HEK293 (cell line): ENCODE results near the gene SLC7A10.

Experiments
- CTCF ChIA-PET: fragments of 350-600 bp; formaldehyde crosslinking; extraction: SDS; loops from one replicate; lab custom pipeline; 2021; ENCODE audit warnings: antibody characterized with exemption; lab: Yijun Ruan, JAX
- POLR2A ChIA-PET: fragments of 300-600 bp; formaldehyde crosslinking; extraction: SDS; loops from one replicate; lab custom pipeline; 2020; ENCODE audit warnings: antibody characterized with exemption, inconsistent platforms; lab: Yijun Ruan, JAX
- H3K27ac ChIP-seq: fragments of 200-500 bp; sonication (Bioruptor generic); 2 replicates; pipeline ENCODE4 v1.5.1; 2014; ENCODE audit warnings: low read depth, low read length, control low read depth, inconsistent platforms; ENCODE audit errors: extremely low read depth
- H3K36me3 ChIP-seq, 2 experiments: fragments of 200-500 bp in 1 of 2; sonication (Bioruptor generic) in 1 of 2; 1 replicate in 1 of 2; 2 replicates in 1 of 2; pipeline ENCODE4 v1.5.1; 2014 to 2017; ENCODE audit warnings: inconsistent platforms in 2 of 2, low read length in 2 of 2; ENCODE audit not compliant: control insufficient read depth in 2 of 2, insufficient read depth in 1 of 2
- H3K4me1 ChIP-seq: fragments of 200-500 bp; sonication (Bioruptor generic); 2 replicates; pipeline ENCODE4 v1.5.1; 2014; ENCODE audit warnings: mild to moderate bottlenecking, low read length, inconsistent platforms; ENCODE audit not compliant: control insufficient read depth, insufficient read depth
- H3K4me3 ChIP-seq: 2 replicates; pipeline ENCODE4 v1.5.1; 2011; ENCODE audit warnings: low read depth, mild to moderate bottlenecking, control low read depth, low read length, moderate library complexity
- H3K9me3 ChIP-seq: fragments of 200-500 bp; sonication (Bioruptor generic); 2 replicates; pipeline ENCODE4 v1.5.1; 2014; ENCODE audit warnings: low read depth, low read length, inconsistent platforms; ENCODE audit not compliant: control insufficient read depth, insufficient read depth
- GLIS1 ChIP-seq: fragments of 450-650 bp; formaldehyde crosslinking; IDR thresholded peaks from 2 replicates; pipeline ENCODE4 v1.5.1; 2016; ENCODE audit warnings: missing biosample characterization, missing genetic modification characterization
- GLIS2 ChIP-seq: fragments of 450-650 bp; formaldehyde crosslinking; IDR thresholded peaks from 2 replicates; pipeline ENCODE4 v1.5.1; 2016; ENCODE audit warnings: missing biosample characterization, missing genetic modification characterization
- IKZF3 ChIP-seq: fragments of 450-650 bp; IDR thresholded peaks from 2 replicates; pipeline ENCODE4 v1.5.0; 2018; ENCODE audit warnings: missing biosample characterization, mild to moderate bottlenecking, missing genetic modification characterization, moderate library complexity
- MZF1 ChIP-seq: fragments of 450-650 bp; formaldehyde crosslinking; IDR thresholded peaks from 2 replicates; pipeline ENCODE4 v1.5.1; 2017; ENCODE audit warnings: missing biosample characterization, missing genetic modification characterization, borderline replicate concordance
- PRDM1 ChIP-seq: fragments of 450-650 bp; formaldehyde crosslinking; IDR thresholded peaks from 2 replicates; pipeline ENCODE4; 2016; ENCODE audit warnings: missing biosample characterization, missing genetic modification characterization
- SETDB1 ChIP-seq: IDR thresholded peaks from one replicate; pipeline ENCODE4 v1.6.1; 2017; ENCODE audit warnings: mild to moderate bottlenecking, low read length, moderate library complexity, mixed read lengths; ENCODE audit not compliant: insufficient read length
- ZIC2 ChIP-seq: fragments of 450-650 bp; formaldehyde crosslinking; IDR thresholded peaks from 2 replicates; pipeline ENCODE4 v1.5.1; 2016; ENCODE audit warnings: missing biosample characterization, missing genetic modification characterization
- ZNF112 ChIP-seq: fragments of 450-650 bp; formaldehyde crosslinking; IDR thresholded peaks from 2 replicates; pipeline ENCODE4 v1.5.0; 2017; ENCODE audit warnings: missing biosample characterization, missing genetic modification characterization
- ZNF202 ChIP-seq: fragments of 450-650 bp; formaldehyde crosslinking; IDR thresholded peaks from 2 replicates; pipeline ENCODE4 v1.5.1; 2016; ENCODE audit warnings: missing biosample characterization, missing genetic modification characterization, borderline replicate concordance
- ZNF239 ChIP-seq: fragments of 450-650 bp; formaldehyde crosslinking; IDR thresholded peaks from 2 replicates; pipeline ENCODE4 v1.5.1; 2016; ENCODE audit warnings: missing biosample characterization, missing genetic modification characterization
- ZNF266 ChIP-seq: fragments of 450-650 bp; formaldehyde crosslinking; IDR thresholded peaks from 2 replicates; pipeline ENCODE4 v1.5.1; 2016; ENCODE audit warnings: missing biosample characterization, missing genetic modification characterization, low read depth
- ZNF350 ChIP-seq: fragments of 450-650 bp; formaldehyde crosslinking; IDR thresholded peaks from 2 replicates; pipeline ENCODE4 v1.5.0; 2017; ENCODE audit warnings: missing biosample characterization, mild to moderate bottlenecking, missing genetic modification characterization
- ZNF37A ChIP-seq: fragments of 450-650 bp; IDR thresholded peaks from 2 replicates; pipeline ENCODE4 v1.5.1; 2018; ENCODE audit warnings: missing biosample characterization, missing genetic modification characterization
- ZNF521 ChIP-seq: fragments of 450-650 bp; formaldehyde crosslinking; IDR thresholded peaks from 2 replicates; pipeline ENCODE4 v1.5.1; 2017; ENCODE audit warnings: missing biosample characterization, mild to moderate bottlenecking, missing genetic modification characterization
- ZNF548 ChIP-seq: fragments of 450-650 bp; formaldehyde crosslinking; IDR thresholded peaks from 2 replicates; pipeline ENCODE4 v1.5.1; 2016; ENCODE audit warnings: missing biosample characterization, missing genetic modification characterization
- ZNF555 ChIP-seq: fragments of 450-650 bp; formaldehyde crosslinking; conservative IDR thresholded peaks from 2 replicates; pipeline ENCODE4 v1.5.1; 2017; ENCODE audit warnings: missing biosample characterization, mild to moderate bottlenecking, missing genetic modification characterization, inconsistent platforms
- ZNF561 ChIP-seq: fragments of 450-650 bp; IDR thresholded peaks from 2 replicates; pipeline ENCODE4 v1.5.1; 2018; ENCODE audit warnings: missing biosample characterization, missing genetic modification characterization, borderline replicate concordance
- ZNF571 ChIP-seq: fragments of 450-650 bp; formaldehyde crosslinking; IDR thresholded peaks from 2 replicates; pipeline ENCODE4 v1.5.0; 2017; ENCODE audit warnings: missing biosample characterization, missing genetic modification characterization
- ZNF701 ChIP-seq: fragments of 450-650 bp; formaldehyde crosslinking; IDR thresholded peaks from 2 replicates; pipeline ENCODE4 v1.5.1; 2016; ENCODE audit warnings: missing biosample characterization, missing genetic modification characterization
- ZNF830 ChIP-seq: fragments of 450-650 bp; IDR thresholded peaks from 2 replicates; pipeline ENCODE4 v1.5.0; 2018; ENCODE audit warnings: missing biosample characterization, missing genetic modification characterization, low read depth, mild to moderate bottlenecking, moderate library complexity
- TF ChIP-seq, protein P1 (sequence below): fragments of 450-650 bp; formaldehyde crosslinking; IDR thresholded peaks from 2 replicates; pipeline ENCODE4 v1.5.1; 2016; ENCODE audit warnings: missing biosample characterization, missing genetic modification characterization
- TF ChIP-seq, protein P2 (sequence below): fragments of 450-650 bp; formaldehyde crosslinking; optimal IDR thresholded peaks from 2 replicates; pipeline ENCODE3; 2016; ENCODE audit warnings: missing biosample characterization, mild to moderate bottlenecking, missing genetic modification characterization
- TF ChIP-seq, protein P3 (sequence below): fragments of 450-650 bp; formaldehyde crosslinking; IDR thresholded peaks from 2 replicates; pipeline ENCODE4 v1.5.1; 2016; ENCODE audit warnings: missing biosample characterization, missing genetic modification characterization
- TF ChIP-seq, protein P4 (sequence below): fragments of 450-650 bp; formaldehyde crosslinking; IDR thresholded peaks from 2 replicates; pipeline ENCODE4 v1.5.1; 2016; ENCODE audit warnings: missing biosample characterization, missing genetic modification characterization

Gene SLC7A10

DNA sequence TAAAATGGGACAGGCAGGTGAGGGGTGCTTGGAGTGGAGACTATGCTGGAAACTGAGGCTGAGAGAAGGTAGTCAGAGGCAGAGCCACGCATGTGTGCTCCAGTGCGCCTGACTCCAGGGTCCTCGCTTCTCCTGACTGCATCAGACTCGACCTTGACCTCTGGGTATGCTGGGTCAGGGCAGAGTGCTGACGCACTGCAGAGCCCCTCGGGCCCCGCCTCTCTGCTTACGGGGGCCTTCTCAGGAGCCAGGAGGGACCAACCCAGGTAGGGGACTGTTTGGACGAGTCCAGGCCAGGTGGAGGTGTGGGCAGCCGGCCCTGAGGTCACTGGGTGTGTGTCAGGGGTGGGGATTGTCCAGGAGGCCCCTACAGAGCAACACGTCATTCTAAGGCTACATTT, 22.9 kb upstream of the SLC7A10 start:
- Histone ChIP-seq H3K36me3 (no peaks in the 10 kb centered on the region; a peak in 1 of 3 replicates), H3K4me1 (no peaks in the 10 kb centered on the region), H3K4me3 (no peak overlapping the region), H3K9me3 (peaks cover 6% of the 10 kb centered on the region), H3K27ac (no peak overlapping the region)
- POLR2A ChIA-PET, result no interaction called here
- TF ChIP-seq, protein P1, sequence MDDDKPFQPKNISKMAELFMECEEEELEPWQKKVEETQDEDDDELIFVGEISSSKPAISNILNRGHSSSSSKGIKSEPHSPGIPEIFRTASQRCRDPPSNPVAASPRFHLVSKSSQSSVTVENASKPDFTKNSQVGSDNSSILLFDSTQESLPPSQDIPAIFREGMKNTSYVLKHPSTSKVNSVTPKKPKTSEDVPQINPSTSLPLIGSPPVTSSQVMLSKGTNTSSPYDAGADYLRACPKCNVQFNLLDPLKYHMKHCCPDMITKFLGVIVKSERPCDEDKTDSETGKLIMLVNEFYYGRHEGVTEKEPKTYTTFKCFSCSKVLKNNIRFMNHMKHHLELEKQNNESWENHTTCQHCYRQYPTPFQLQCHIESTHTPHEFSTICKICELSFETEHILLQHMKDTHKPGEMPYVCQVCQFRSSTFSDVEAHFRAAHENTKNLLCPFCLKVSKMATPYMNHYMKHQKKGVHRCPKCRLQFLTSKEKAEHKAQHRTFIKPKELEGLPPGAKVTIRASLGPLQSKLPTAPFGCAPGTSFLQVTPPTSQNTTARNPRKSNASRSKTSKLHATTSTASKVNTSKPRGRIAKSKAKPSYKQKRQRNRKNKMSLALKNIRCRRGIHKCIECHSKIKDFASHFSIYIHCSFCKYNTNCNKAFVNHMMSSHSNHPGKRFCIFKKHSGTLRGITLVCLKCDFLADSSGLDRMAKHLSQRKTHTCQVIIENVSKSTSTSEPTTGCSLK, result no peak
- TF ChIP-seq ZNF521 (no peak), ZNF112 (no peak), ZNF571 (tag by site-specific recombination) (0 out of 2 replicates have a peak, but pooled peaks have one; percentile 5), SETDB1 (no peak), ZNF202 (tag by site-specific recombination) (no peak), ZNF561 (tag by site-specific recombination) (no peak), ZNF830 (tag by site-specific recombination) (no peak)
- TF ChIP-seq, protein P2, sequence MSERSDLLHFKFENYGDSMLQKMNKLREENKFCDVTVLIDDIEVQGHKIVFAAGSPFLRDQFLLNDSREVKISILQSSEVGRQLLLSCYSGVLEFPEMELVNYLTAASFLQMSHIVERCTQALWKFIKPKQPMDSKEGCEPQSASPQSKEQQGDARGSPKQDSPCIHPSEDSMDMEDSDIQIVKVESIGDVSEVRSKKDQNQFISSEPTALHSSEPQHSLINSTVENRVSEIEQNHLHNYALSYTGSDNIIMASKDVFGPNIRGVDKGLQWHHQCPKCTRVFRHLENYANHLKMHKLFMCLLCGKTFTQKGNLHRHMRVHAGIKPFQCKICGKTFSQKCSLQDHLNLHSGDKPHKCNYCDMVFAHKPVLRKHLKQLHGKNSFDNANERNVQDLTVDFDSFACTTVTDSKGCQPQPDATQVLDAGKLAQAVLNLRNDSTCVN (tag by site-specific recombination), result peak; percentile 6
- CTCF ChIA-PET, result interaction anchor here (0.6 to 0.7 kb wide), 2 partner anchors 90 to 168 kb away, joined by 3 read pairs; no protein-coding TSS in a partner anchor

DNA sequence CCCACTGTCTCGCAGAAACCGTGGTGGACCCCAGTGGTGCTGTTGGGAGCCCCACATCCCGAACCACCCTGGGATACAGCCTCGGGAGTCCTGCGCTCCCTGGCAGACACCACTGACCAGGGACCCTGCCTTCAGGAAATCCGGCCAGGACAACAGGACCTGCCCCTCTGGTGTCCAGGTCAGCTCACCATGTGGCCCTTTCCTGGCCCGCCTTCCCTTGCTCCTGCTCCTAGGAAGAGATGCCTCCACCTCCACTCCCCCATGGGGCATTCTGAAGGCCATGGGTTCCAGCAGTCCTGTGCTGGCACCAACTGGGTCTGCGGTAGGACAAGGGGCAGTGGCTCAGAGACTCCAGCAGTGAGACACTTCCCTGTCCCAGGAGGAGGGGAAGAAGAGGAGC, 22.5 kb upstream of the SLC7A10 start:
- Histone ChIP-seq H3K9me3 (peaks cover 6% of the 10 kb centered on the region), H3K27ac (no peak overlapping the region)
- CTCF ChIA-PET, result interaction anchor here (0.6 to 3.6 kb wide), 3 partner anchors 12 to 158 kb away, joined by 5 to 29 read pairs (median 10); no protein-coding TSS in a partner anchor
- TF ChIP-seq ZNF701 (tag by site-specific recombination), result no peak
- no peak for TF ChIP-seq ZNF239
- TF ChIP-seq, protein P3, sequence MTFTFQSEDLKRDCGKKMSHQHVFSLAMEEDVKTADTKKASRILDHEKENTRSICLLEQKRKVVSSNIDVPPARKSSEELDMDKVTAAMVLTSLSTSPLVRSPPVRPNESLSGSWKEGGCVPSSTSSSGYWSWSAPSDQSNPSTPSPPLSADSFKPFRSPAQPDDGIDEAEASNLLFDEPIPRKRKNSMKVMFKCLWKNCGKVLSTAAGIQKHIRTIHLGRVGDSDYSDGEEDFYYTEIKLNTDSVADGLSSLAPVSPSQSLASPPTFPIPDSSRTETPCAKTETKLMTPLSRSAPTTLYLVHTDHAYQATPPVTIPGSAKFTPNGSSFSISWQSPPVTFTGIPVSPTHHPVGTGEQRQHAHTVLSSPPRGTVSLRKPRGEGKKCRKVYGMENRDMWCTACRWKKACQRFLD (tag by site-specific recombination), result no peak
- TF ChIP-seq GLIS2 (tag by site-specific recombination), result 0 out of 2 replicates have a peak, but pooled peaks have one; percentile 11
- TF ChIP-seq IKZF3 (tag by site-specific recombination), result peak; percentile 29; the same call in 1 of the 2 replicates
- TF ChIP-seq ZNF548, result no peak
- TF ChIP-seq ZNF37A (tag by site-specific recombination), result no peak
- TF ChIP-seq PRDM1 (tag by site-specific recombination), result no peak
- no peak for TF ChIP-seq GLIS1 (tag by site-specific recombination)
- 0 out of 2 replicates have a peak, but pooled peaks have one; percentile 8 for TF ChIP-seq ZNF571 (tag by site-specific recombination)
- peak; percentile 78 for TF ChIP-seq ZIC2
- no peak for TF ChIP-seq ZNF555
- no peak for TF ChIP-seq MZF1 (tag by site-specific recombination)
- 0 out of 2 replicates have a peak, but pooled peaks have one; percentile 5 for TF ChIP-seq ZNF266 (tag by site-specific recombination)
- TF ChIP-seq ZNF350 (tag by site-specific recombination), result no peak
- TF ChIP-seq, protein P4, sequence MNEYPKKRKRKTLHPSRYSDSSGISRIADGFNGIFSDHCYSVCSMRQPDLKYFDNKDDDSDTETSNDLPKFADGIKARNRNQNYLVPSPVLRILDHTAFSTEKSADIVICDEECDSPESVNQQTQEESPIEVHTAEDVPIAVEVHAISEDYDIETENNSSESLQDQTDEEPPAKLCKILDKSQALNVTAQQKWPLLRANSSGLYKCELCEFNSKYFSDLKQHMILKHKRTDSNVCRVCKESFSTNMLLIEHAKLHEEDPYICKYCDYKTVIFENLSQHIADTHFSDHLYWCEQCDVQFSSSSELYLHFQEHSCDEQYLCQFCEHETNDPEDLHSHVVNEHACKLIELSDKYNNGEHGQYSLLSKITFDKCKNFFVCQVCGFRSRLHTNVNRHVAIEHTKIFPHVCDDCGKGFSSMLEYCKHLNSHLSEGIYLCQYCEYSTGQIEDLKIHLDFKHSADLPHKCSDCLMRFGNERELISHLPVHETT (tag by site-specific recombination), result no peak
- TF ChIP-seq, all 188 proteins: peak for 5
- Histone ChIP-seq H3K36me3 (no peaks in the 10 kb centered on the region; a peak in 1 of 3 replicates), H3K4me1 (no peaks in the 10 kb centered on the region), H3K4me3 (no peak overlapping the region)
- POLR2A ChIA-PET, result no interaction called here
